ENCODE results near the gene PI4KA. TPM values are rescaled to one million over a fixed set of nuclear protein-coding genes. Genes with fewer than 3 reads are reported as not detected.

PI4KA gene
- total and polyA plus RNA-seq, 4 donors: 35.4 to 107 (median 50.3) TPM

- Histone ChIP-seq H3K27ac (ENCODE audit: low read depth in 1 of 2, low read length in 1 of 2) (no peak overlapping the region), H3K36me3 (ENCODE audit: control insufficient read depth in 4 of 4, insufficient read depth in 4 of 4, low read length in 4 of 4) (peaks cover 6 to 60% (median 19%) of the 10 kb centered on the region in 4 donors), H3K9me3 (ENCODE audit: control insufficient read depth in 4 of 4, insufficient read depth in 3 of 4, low read length in 3 of 4) (no peaks in the 10 kb centered on the region), H3K4me3 (no peak overlapping the region), H3K4me1 (ENCODE audit: control insufficient read depth in 5 of 5, insufficient read depth in 5 of 5, low read length in 5 of 5) (no peaks in the 10 kb centered on the region), H3K9ac (ENCODE audit: insufficient read depth in 1 of 2, low read length in 2 of 2) (no peak overlapping the region), H3K27me3 (ENCODE audit: control insufficient read depth in 3 of 3, insufficient read depth in 3 of 3, low read length in 2 of 3) (no peaks in the 10 kb centered on the region)
- whole genome bisulfite sequencing, 2 donors: 93 to 97% methylated on average over 6 of the region's 6 CpGs
- DNase-seq (no peak), ATAC-seq (ENCODE audit: insufficient read depth, low FRiP score) (no peak)
- no peak for TF ChIP-seq CTCF (IDR thresholded peaks at IDR 0.05; ENCODE audit: control extremely low read depth, extremely low read depth)
Measured at GRCh38 chr22:20804650-20805049, 54.0 kb downstream of the PI4KA start.

- no peak for ATAC-seq (ENCODE audit: insufficient read depth, low FRiP score)
- WGBS, 2 donors: 79 to 83% methylated on average over 11 of the region's 11 CpGs
- Histone ChIP-seq H3K9me3 (ENCODE audit: control insufficient read depth in 4 of 4, insufficient read depth in 3 of 4, low read length in 3 of 4) (no peaks in the 10 kb centered on the region), H3K27ac (ENCODE audit: low read depth in 1 of 2, low read length in 1 of 2) (no peak overlapping the region), H3K9ac (ENCODE audit: insufficient read depth in 1 of 2, low read length in 2 of 2) (no peak overlapping the region), H3K4me3 (no peak overlapping the region), H3K27me3 (ENCODE audit: control insufficient read depth in 3 of 3, insufficient read depth in 3 of 3, low read length in 2 of 3) (no peaks in the 10 kb centered on the region), H3K36me3 (ENCODE audit: control insufficient read depth in 4 of 4, insufficient read depth in 4 of 4, low read length in 4 of 4) (peaks cover 6 to 61% (median 17%) of the 10 kb centered on the region in 4 donors), H3K4me1 (ENCODE audit: control insufficient read depth in 5 of 5, insufficient read depth in 5 of 5, low read length in 5 of 5) (peaks cover 0 to 4% (median 0%) of the 10 kb centered on the region in 5 donors)
- no peak for TF ChIP-seq CTCF (IDR thresholded peaks at IDR 0.05; ENCODE audit: control extremely low read depth, extremely low read depth)
- DNase-seq: peak; percentile 50 to 62 (median 61)
Measured at GRCh38 chr22:20803696-20804324, 54.8 kb downstream of the PI4KA start.

DNA sequence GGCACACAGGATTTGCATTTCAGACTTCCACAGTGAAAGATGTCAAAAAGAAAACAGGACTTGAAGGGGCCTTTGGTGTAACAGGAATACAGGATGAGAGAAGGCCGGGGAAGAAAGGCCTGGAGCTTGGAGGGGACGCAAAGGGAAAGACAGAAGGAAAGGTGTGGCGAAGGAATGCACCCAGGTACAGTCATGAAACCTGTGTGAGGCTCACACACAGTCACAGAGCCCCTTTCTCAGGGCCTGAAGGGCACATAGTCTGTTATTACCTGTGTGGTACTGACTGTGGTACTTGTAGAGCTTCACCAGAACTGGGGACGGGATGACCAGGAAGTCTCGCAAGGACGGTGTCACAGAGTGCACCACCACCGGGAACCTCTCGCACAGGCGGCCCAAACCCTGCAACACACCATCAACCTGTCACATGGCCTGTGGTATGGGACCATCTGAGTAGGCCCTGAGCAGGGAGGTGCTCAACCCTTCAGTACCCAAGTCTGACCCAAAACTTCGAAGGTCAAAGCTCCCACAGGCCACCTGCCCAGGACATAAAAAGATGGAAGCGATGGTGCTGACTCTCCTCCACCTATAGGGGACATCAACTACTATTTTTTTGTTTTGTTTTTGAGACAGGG is 55.6 kb downstream of the PI4KA start:
- 95 to 96% methylated on average over 11 of the region's 11 CpGs for WGBS, 2 donors
- H3K36me3 ChIP-seq (ENCODE audit: control insufficient read depth in 4 of 4, insufficient read depth in 4 of 4, low read length in 4 of 4): peaks cover 8 to 65% (median 19%) of the 10 kb centered on the region in 4 donors
- no peak overlapping the region for H3K27ac ChIP-seq (ENCODE audit: low read depth in 1 of 2, low read length in 1 of 2)
- TF ChIP-seq CTCF (IDR thresholded peaks at IDR 0.05; ENCODE audit: control extremely low read depth, extremely low read depth): no peak
- no peak overlapping the region for H3K4me3 ChIP-seq
- H3K27me3 ChIP-seq (ENCODE audit: control insufficient read depth in 3 of 3, insufficient read depth in 3 of 3, low read length in 2 of 3): no peaks in the 10 kb centered on the region
- peaks cover 0 to 4% (median 0%) of the 10 kb centered on the region in 5 donors for H3K4me1 ChIP-seq (ENCODE audit: control insufficient read depth in 5 of 5, insufficient read depth in 5 of 5, low read length in 5 of 5)
- DNase-seq (no peak), ATAC-seq (ENCODE audit: insufficient read depth, low FRiP score) (no peak)
- H3K9ac ChIP-seq (ENCODE audit: insufficient read depth in 1 of 2, low read length in 2 of 2): no peak overlapping the region
- H3K9me3 ChIP-seq (ENCODE audit: control insufficient read depth in 4 of 4, insufficient read depth in 3 of 4, low read length in 3 of 4): no peaks in the 10 kb centered on the region

Measured in lung (tissue), 12 donors.